HG02981 (cell line): Measurements from ENCODE around the gene GLRA2.
"Not testable (repeated sequence)": the region's sequence is repeated elsewhere in the genome, so short reads cannot be mapped to it uniquely, and the experiment has no call there.

ENCODE experiments used
- ATAC-seq: cut with Tn5 transposase; IDR thresholded peaks from one replicate; pipeline ENCODE4 v1.9.1; 2021; ENCODE audit warnings: mild to moderate bottlenecking, moderate library complexity; ENCODE audit not compliant: unreplicated experiment

Gene GLRA2

GRCh38 chrX:14590693-14591424 is 61.5 kb downstream of the GLRA2 start:
- ATAC-seq, result no peak

- no peak for ATAC-seq
These were observed 62.6 kb downstream of the GLRA2 start for GRCh38 chrX:14591976-14592375.

GRCh38 chrX:14594521-14594920 is 65.2 kb downstream of the GLRA2 start:
- ATAC-seq, result no peak

- ATAC-seq, result no peak
These were observed 69.0 kb downstream of the GLRA2 start for GRCh38 chrX:14598330-14598729.

- no peak for ATAC-seq
These were observed 78.2 kb downstream of the GLRA2 start for GRCh38 chrX:14607446-14607985.

- ATAC-seq, result not testable (repeated sequence)
These were observed 83.1 kb downstream of the GLRA2 start for GRCh38 chrX:14612450-14612849.

GRCh38 chrX:14616301-14616700 is 87.0 kb downstream of the GLRA2 start:
- no peak for ATAC-seq

GRCh38 chrX:14616836-14617235 is 87.5 kb downstream of the GLRA2 start:
- no peak for ATAC-seq

- no peak for ATAC-seq
These were observed 89.0 kb downstream of the GLRA2 start for GRCh38 chrX:14618177-14618965.

GRCh38 chrX:14630733-14631132 is 101.4 kb downstream of the GLRA2 start:
- no peak for ATAC-seq

- no peak for ATAC-seq
These were observed 112.6 kb downstream of the GLRA2 start for GRCh38 chrX:14641681-14642655.

GRCh38 chrX:14660970-14661369 is 131.6 kb downstream of the GLRA2 start:
- ATAC-seq, result no peak

GRCh38 chrX:14670819-14671218 is 141.5 kb downstream of the GLRA2 start:
- ATAC-seq, result peak; percentile 54

- ATAC-seq, result no peak
These were observed 143.4 kb downstream of the GLRA2 start for GRCh38 chrX:14672611-14673172.

- ATAC-seq, result no peak
These were observed 143.9 kb downstream of the GLRA2 start for GRCh38 chrX:14673236-14673635.

- peak; percentile 93 for ATAC-seq
These were observed 144.4 kb downstream of the GLRA2 start for GRCh38 chrX:14673764-14674163.

GRCh38 chrX:14675500-14675899 is 146.2 kb downstream of the GLRA2 start:
- no peak for ATAC-seq

- ATAC-seq, result no peak
These were observed 147.1 kb downstream of the GLRA2 start for GRCh38 chrX:14676431-14676830.

GRCh38 chrX:14688331-14688730 is 159.0 kb downstream of the GLRA2 start:
- ATAC-seq, result not testable (repeated sequence)

- no peak for ATAC-seq
These were observed 161.2 kb downstream of the GLRA2 start for GRCh38 chrX:14690553-14690952.
